Stimulated activated memory B cell treated with anti-CD40 and anti-IgM and Interleukin-4, amounts not matched to agents 10 μg/mL and 1 μg/mL and 100 μg/mL, for 72 hours (primary cell): ENCODE results near the gene FURIN.
A peak's percentile ranks its signal among the peaks of the same experiment; 100 is the strongest.
"Not testable (repeated sequence)": the region's sequence is repeated elsewhere in the genome, so short reads cannot be mapped to it uniquely, and the experiment has no call there.

ENCODE experiments used
- ATAC-seq: fragments of 150-1000 bp; cut with Tn5 transposase; 2 replicates; pipeline ENCODE4 v1.10.0; 2021
- H3K27ac Mint-ChIP-seq: one replicate; pipeline ENCODE4 v1.8.0; 2022; ENCODE audit warnings: mild to moderate bottlenecking, mixed read lengths
- H3K27me3 Mint-ChIP-seq: one replicate; pipeline ENCODE4 v1.8.0; 2022; ENCODE audit warnings: mixed read lengths
- H3K36me3 Mint-ChIP-seq: one replicate; pipeline ENCODE4 v1.8.0; 2022; ENCODE audit warnings: mixed read lengths
- H3K4me1 Mint-ChIP-seq: one replicate; pipeline ENCODE4 v1.8.0; 2022; ENCODE audit warnings: mixed read lengths
- H3K4me3 Mint-ChIP-seq: one replicate; pipeline ENCODE4 v1.8.0; 2022; ENCODE audit warnings: mild to moderate bottlenecking, moderate library complexity, mixed read lengths
- H3K9me3 Mint-ChIP-seq: one replicate; pipeline ENCODE4 v1.8.0; 2022; ENCODE audit warnings: mixed read lengths

Gene FURIN

GRCh38 chr15:90868261-90868689 lies at the start of gene FURIN:
FURIN (plus strand) TSS chr15:90868588; CDS start chr15:90875741, 7,153 bp downstream.
- ATAC-seq, result no peak
- Mint-ChIP-seq H3K27ac (peak within 1 kb of the TSS; percentile 82), H3K27me3 (no peaks in the 10 kb centered on the region), H3K36me3 (no peaks in the 10 kb centered on the region), H3K4me1 (peaks cover 56% of the 10 kb centered on the region), H3K4me3 (no peak within 1 kb of the TSS), H3K9me3 (no peaks in the 10 kb centered on the region)

- H3K4me1 Mint-ChIP-seq, result peaks cover 49% of the 10 kb centered on the region
- no peak overlapping the region for H3K4me3 Mint-ChIP-seq
- no peaks in the 10 kb centered on the region for H3K27me3 Mint-ChIP-seq
- peaks cover 13% of the 10 kb centered on the region for H3K36me3 Mint-ChIP-seq
- H3K9me3 Mint-ChIP-seq, result no peaks in the 10 kb centered on the region
- peak overlapping the region; percentile 77 for H3K27ac Mint-ChIP-seq
- ATAC-seq, result no peak
Observed at GRCh38 chr15:90819390-90819789, 49.0 kb upstream of the FURIN start.

GRCh38 chr15:90819850-90820249 lies 48.5 kb upstream of the FURIN start:
- Mint-ChIP-seq H3K36me3 (peaks cover 8% of the 10 kb centered on the region), H3K27me3 (no peaks in the 10 kb centered on the region), H3K9me3 (no peaks in the 10 kb centered on the region), H3K27ac (peak overlapping the region; percentile 77), H3K4me3 (no peak overlapping the region), H3K4me1 (peaks cover 49% of the 10 kb centered on the region)
- ATAC-seq, result no peak

- H3K27me3 Mint-ChIP-seq, result no peaks in the 10 kb centered on the region
- peak overlapping the region; percentile 77 for H3K27ac Mint-ChIP-seq
- ATAC-seq, result no peak
- H3K36me3 Mint-ChIP-seq, result peaks cover 2% of the 10 kb centered on the region
- H3K4me3 Mint-ChIP-seq, result no peak overlapping the region
- H3K4me1 Mint-ChIP-seq, result peaks cover 48% of the 10 kb centered on the region
- no peaks in the 10 kb centered on the region for H3K9me3 Mint-ChIP-seq
Observed at GRCh38 chr15:90820481-90820880, 47.9 kb upstream of the FURIN start.

- Mint-ChIP-seq H3K27ac (peak overlapping the region; percentile 60), H3K27me3 (no peaks in the 10 kb centered on the region), H3K4me3 (no peak overlapping the region), H3K36me3 (no peaks in the 10 kb centered on the region), H3K9me3 (no peaks in the 10 kb centered on the region), H3K4me1 (peaks cover 46% of the 10 kb centered on the region)
- no peak for ATAC-seq
Observed at GRCh38 chr15:90822204-90822955, 46.0 kb upstream of the FURIN start.

GRCh38 chr15:90823455-90823974 lies 44.9 kb upstream of the FURIN start:
- Mint-ChIP-seq H3K4me1 (peaks cover 34% of the 10 kb centered on the region), H3K36me3 (no peaks in the 10 kb centered on the region), H3K9me3 (no peaks in the 10 kb centered on the region), H3K27ac (no peak overlapping the region), H3K27me3 (no peaks in the 10 kb centered on the region), H3K4me3 (no peak overlapping the region)
- ATAC-seq, result no peak

- H3K4me3 Mint-ChIP-seq, H3K27me3 Mint-ChIP-seq, H3K9me3 Mint-ChIP-seq, ATAC-seq, H3K36me3 Mint-ChIP-seq: not testable (repeated sequence)
- H3K27ac Mint-ChIP-seq, result peak overlapping the region; percentile 48
- peaks cover 31% of the 10 kb centered on the region for H3K4me1 Mint-ChIP-seq
Observed at GRCh38 chr15:90825115-90825899, 43.1 kb upstream of the FURIN start.

- Mint-ChIP-seq H3K27ac (peak overlapping the region; percentile 48), H3K27me3 (peaks cover 12% of the 10 kb centered on the region), H3K4me1 (peaks cover 39% of the 10 kb centered on the region)
- H3K4me3 Mint-ChIP-seq, H3K9me3 Mint-ChIP-seq, H3K36me3 Mint-ChIP-seq, ATAC-seq: not testable (repeated sequence)
Observed at GRCh38 chr15:90826206-90826885, 42.0 kb upstream of the FURIN start.

GRCh38 chr15:90826886-90827435 lies 41.4 kb upstream of the FURIN start:
- Mint-ChIP-seq H3K4me3 (no peak overlapping the region), H3K4me1 (peaks cover 39% of the 10 kb centered on the region), H3K27me3 (peaks cover 12% of the 10 kb centered on the region), H3K36me3 (no peaks in the 10 kb centered on the region), H3K9me3 (no peaks in the 10 kb centered on the region), H3K27ac (peak overlapping the region; percentile 48)
- no peak for ATAC-seq

- Mint-ChIP-seq H3K36me3 (no peaks in the 10 kb centered on the region), H3K27ac (no peak overlapping the region), H3K27me3 (peaks cover 12% of the 10 kb centered on the region), H3K9me3 (no peaks in the 10 kb centered on the region), H3K4me3 (no peak overlapping the region), H3K4me1 (peaks cover 39% of the 10 kb centered on the region)
- no peak for ATAC-seq
Observed at GRCh38 chr15:90828111-90828510, 40.3 kb upstream of the FURIN start.

- Mint-ChIP-seq H3K4me1 (peaks cover 31% of the 10 kb centered on the region), H3K27ac (peak overlapping the region; percentile 81), H3K36me3 (no peaks in the 10 kb centered on the region), H3K4me3 (no peak overlapping the region), H3K27me3 (peaks cover 12% of the 10 kb centered on the region), H3K9me3 (no peaks in the 10 kb centered on the region)
- ATAC-seq, result no peak
Observed at GRCh38 chr15:90829126-90829525, 39.3 kb upstream of the FURIN start.

- ATAC-seq, result peak; percentile 84
- peaks cover 23% of the 10 kb centered on the region for H3K4me1 Mint-ChIP-seq
Observed at GRCh38 chr15:90829942-90830440, 38.4 kb upstream of the FURIN start.

GRCh38 chr15:90834626-90835025 lies 33.8 kb upstream of the FURIN start:
- no peaks in the 10 kb centered on the region for H3K9me3 Mint-ChIP-seq
- H3K27me3 Mint-ChIP-seq, result peaks cover 12% of the 10 kb centered on the region
- peaks cover 55% of the 10 kb centered on the region for H3K4me1 Mint-ChIP-seq
- H3K27ac Mint-ChIP-seq, result peak overlapping the region; percentile 35
- no peak overlapping the region for H3K4me3 Mint-ChIP-seq
- ATAC-seq, result no peak
- no peaks in the 10 kb centered on the region for H3K36me3 Mint-ChIP-seq

More at GRCh38 chr15:90829942-90830440, 38.4 kb upstream of the FURIN start:
- peak overlapping the region; percentile 81 for H3K27ac Mint-ChIP-seq
- no peaks in the 10 kb centered on the region for H3K9me3 Mint-ChIP-seq
- peak overlapping the region; percentile 67 for H3K4me3 Mint-ChIP-seq
- H3K27me3 Mint-ChIP-seq, result peaks cover 12% of the 10 kb centered on the region
- no peaks in the 10 kb centered on the region for H3K36me3 Mint-ChIP-seq

- no peaks in the 10 kb centered on the region for H3K27me3 Mint-ChIP-seq
- no peaks in the 10 kb centered on the region for H3K36me3 Mint-ChIP-seq
- H3K4me3 Mint-ChIP-seq, result no peak overlapping the region
- H3K4me1 Mint-ChIP-seq, result peaks cover 49% of the 10 kb centered on the region
- peak overlapping the region; percentile 41 for H3K27ac Mint-ChIP-seq
- ATAC-seq, result no peak
- H3K9me3 Mint-ChIP-seq, result no peaks in the 10 kb centered on the region
Observed at GRCh38 chr15:90836296-90836871, 32.0 kb upstream of the FURIN start.
